Lung (tissue), 12 donors: ENCODE data around the gene GRK6. TPM values are rescaled to one million over a fixed set of nuclear protein-coding genes. Genes with fewer than 3 reads are reported as not detected.
"Not testable (repeated sequence)": the region's sequence is repeated elsewhere in the genome, so short reads cannot be mapped to it uniquely, and the experiment has no call there.

Source experiments
- ATAC-seq: fragments of 200-7000 bp; cut with Tn5 transposase; one replicate; pipeline ENCODE4 v1.9.1; 2020; ENCODE audit warnings: moderate number of reproducible peaks; ENCODE audit not compliant: insufficient read depth, low FRiP score
- DNase-seq, 3 donors: peaks; one replicate each; pipeline ENCODE4 v3.0.0-alpha.2; 2013 to 2017
- H3K27ac ChIP-seq, 2 donors: one replicate each; pipeline ENCODE4 v1.5.1; 2013; ENCODE audit warnings: mild to moderate bottlenecking in 2 of 2, moderate library complexity in 2 of 2, control low read depth in 1 of 2, inconsistent platforms in 1 of 2, low read depth in 1 of 2, low read length in 1 of 2
- H3K27me3 ChIP-seq, 3 donors: one replicate each; pipeline ENCODE4 v1.5.1; 2013; ENCODE audit warnings: low read length in 2 of 3; ENCODE audit not compliant: control insufficient read depth in 3 of 3, insufficient read depth in 3 of 3
- H3K36me3 ChIP-seq, 4 donors: one replicate each; pipeline ENCODE4 v1.5.1; 2013; ENCODE audit warnings: low read length in 4 of 4, mild to moderate bottlenecking in 1 of 4, moderate library complexity in 1 of 4; ENCODE audit not compliant: control insufficient read depth in 4 of 4, insufficient read depth in 4 of 4
- H3K4me1 ChIP-seq, 5 donors: one replicate each; pipeline ENCODE4 v1.5.1; 2013; ENCODE audit warnings: low read length in 5 of 5, mild to moderate bottlenecking in 2 of 5, moderate library complexity in 1 of 5; ENCODE audit not compliant: control insufficient read depth in 5 of 5, insufficient read depth in 5 of 5
- H3K4me3 ChIP-seq: one replicate; pipeline ENCODE4 v1.5.1; 2013; ENCODE audit warnings: mild to moderate bottlenecking, control low read depth, moderate library complexity
- H3K9ac ChIP-seq, 2 donors: one replicate each; pipeline ENCODE4 v1.5.1; 2013; ENCODE audit warnings: low read length in 2 of 2, control low read depth in 1 of 2; ENCODE audit not compliant: insufficient read depth in 1 of 2
- H3K9me3 ChIP-seq, 4 donors: one replicate each; pipeline ENCODE4 v1.5.1; 2013; ENCODE audit warnings: low read length in 3 of 4, mild to moderate bottlenecking in 1 of 4, moderate library complexity in 1 of 4; ENCODE audit not compliant: control insufficient read depth in 4 of 4, insufficient read depth in 3 of 4
- CTCF ChIP-seq: IDR thresholded peaks from 2 replicates; pipeline ENCODE4 v1.5.1; 2012; ENCODE audit warnings: mild to moderate bottlenecking; ENCODE audit errors: control extremely low read depth, extremely low read depth
- WGBS, 2 donors: extraction: QIAGEN DNeasy Blood & Tissue Kit; methylation state at CpG; one replicate each; pipeline ENCODE4 v1.1.7; 2013; 5-methylcytosine and 5-hydroxymethylcytosine counted together
- polyA plus RNA-seq, 2 donors: library from polyadenylated mRNA; stranded (reverse); fragments of 200-250 nt; gene quantifications; one replicate each; pipeline ENCODE4 v1.2.1, GENCODE V29; 2013
- total RNA-seq, 2 donors: library from RNA; depleted of rRNA in 1 of 2; stranded (reverse); fragments of >200 nt in 1 of 2; gene quantifications; one replicate each; pipeline ENCODE4 v1.2.1, GENCODE V29; 2014 to 2021
- donor health status: control.
- donor health status: control.
- donor health status: Bipolar disorder and iron deficiency.
- donor health status: healthy.
- donor health status: DM: yes; HTN: yes; CAD: no.

The GRK6 gene
- total and polyA plus RNA-seq, 4 donors, result 20.7 to 68.0 (median 40.3) TPM

GRCh38 chr5:177414481-177414880 is 12.0 kb upstream of the GRK6 start:
- no peak for ATAC-seq
- no peak overlapping the region for H3K27ac ChIP-seq

GRCh38 chr5:177417081-177417480 is 9.4 kb upstream of the GRK6 start:
- H3K27ac ChIP-seq, ATAC-seq, H3K27me3 ChIP-seq, H3K36me3 ChIP-seq, DNase-seq, H3K4me3 ChIP-seq, H3K9ac ChIP-seq, H3K9me3 ChIP-seq, H3K4me1 ChIP-seq: not testable (repeated sequence)
- 58 to 80% methylated on average over 6 of the region's 6 CpGs for WGBS, 2 donors

More at GRCh38 chr5:177414481-177414880, 12.0 kb upstream of the GRK6 start:
- no peak overlapping the region for H3K9ac ChIP-seq
- TF ChIP-seq CTCF, result no peak
- 85 to 87% methylated on average over 3 of the region's 3 CpGs for WGBS, 2 donors
- H3K27me3 ChIP-seq, result peaks cover 0 to 3% (median 0%) of the 10 kb centered on the region in 3 donors
- DNase-seq, result no peak
- no peak overlapping the region for H3K4me3 ChIP-seq
- H3K9me3 ChIP-seq, result no peaks in the 10 kb centered on the region
- no peaks in the 10 kb centered on the region for H3K36me3 ChIP-seq
- no peaks in the 10 kb centered on the region for H3K4me1 ChIP-seq

DNA sequence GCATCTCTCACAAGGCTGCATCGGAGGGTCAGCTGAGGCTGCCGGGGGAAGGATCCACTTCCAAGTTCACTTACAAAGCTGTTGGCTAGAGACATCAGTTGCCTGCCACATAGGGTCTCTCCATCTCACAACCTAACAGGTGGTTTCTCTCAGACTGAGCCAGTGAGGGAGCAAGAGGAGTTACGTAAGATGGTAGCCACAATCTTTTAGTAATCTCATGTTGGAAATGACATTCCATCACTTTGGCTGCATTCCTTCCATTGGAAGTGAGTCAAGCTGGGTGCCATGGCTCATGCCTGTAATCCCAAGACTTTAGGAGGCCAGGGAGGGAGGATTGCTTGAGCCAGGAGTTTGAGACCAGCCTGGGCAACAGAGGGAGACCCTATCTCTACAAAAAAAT is 7.4 kb upstream of the GRK6 start:
- no peak for ATAC-seq
- 71 to 72% methylated on average over 3 of the region's 3 CpGs for WGBS, 2 donors
- no peak overlapping the region for H3K27ac ChIP-seq

GRCh38 chr5:177420472-177420871 is 6.0 kb upstream of the GRK6 start:
- not testable (repeated sequence) for ATAC-seq

More for the DNA sequence above, 7.4 kb upstream of the GRK6 start:
- no peaks in the 10 kb centered on the region for H3K36me3 ChIP-seq
- no peaks in the 10 kb centered on the region for H3K27me3 ChIP-seq
- no peaks in the 10 kb centered on the region for H3K9me3 ChIP-seq
- no peak overlapping the region for H3K9ac ChIP-seq
- TF ChIP-seq CTCF, result no peak
- peak; percentile 71 to 86 (median 86) for DNase-seq
- H3K4me1 ChIP-seq, result no peaks in the 10 kb centered on the region
- no peak overlapping the region for H3K4me3 ChIP-seq

More at GRCh38 chr5:177420472-177420871, 6.0 kb upstream of the GRK6 start:
- not testable (repeated sequence) for H3K9ac ChIP-seq, H3K4me1 ChIP-seq, H3K27me3 ChIP-seq, DNase-seq, H3K36me3 ChIP-seq, H3K4me3 ChIP-seq, H3K9me3 ChIP-seq, H3K27ac ChIP-seq
- 70 to 84% methylated on average over 7 of the region's 7 CpGs for WGBS, 2 donors
